Panc1 (cell line): ENCODE results near the gene SOWAHD. TPM values are rescaled to one million over a fixed set of nuclear protein-coding genes. Genes with fewer than 3 reads are reported as not detected.

Experiments
- ATAC-seq: fragments of 200-7000 bp; cut with Tn5 transposase; 2 replicates; pipeline ENCODE4 v1.9.1; 2020; ENCODE audit warnings: mild to moderate bottlenecking, moderate library complexity
- BruUV-seq: library from RNA; stranded (reverse); fragments of 400-500 nt; replicated peaks from 2 replicates; lab custom pipeline; 2021; lab: Mats Ljungman, UMichigan
- CTCF ChIA-PET: fragments of 300-600 bp; sonication (Branson Sonifier 250); formaldehyde crosslinking; loops from one replicate; lab custom pipeline; 2022; ENCODE audit warnings: antibody characterized with exemption; lab: Charles Lee
- POLR2A ChIA-PET: fragments of 300-600 bp; sonication (Branson Sonifier 250); formaldehyde crosslinking; loops from one replicate; lab custom pipeline; 2022; ENCODE audit warnings: antibody characterized with exemption; lab: Charles Lee
- DNase-seq: peaks from one replicate; pipeline ENCODE4 v3.0.0-alpha.2; 2010; ENCODE audit warnings: low read depth, low spot score
- H3K27ac ChIP-seq: 2 replicates; pipeline ENCODE4 v1.5.1; 2011; ENCODE audit warnings: mild to moderate bottlenecking, low read length, inconsistent platforms
- H3K27me3 ChIP-seq: fragments of 200-500 bp; sonication (Bioruptor generic); 2 replicates; pipeline ENCODE4 v1.6.0; 2014; ENCODE audit warnings: low read length, inconsistent platforms; ENCODE audit not compliant: control insufficient read depth, insufficient read depth
- H3K36me3 ChIP-seq: fragments of 200-500 bp; sonication (Bioruptor generic); 2 replicates; pipeline ENCODE4 v1.5.1; 2014; ENCODE audit warnings: inconsistent platforms, mild to moderate bottlenecking, low read length, moderate library complexity; ENCODE audit not compliant: control insufficient read depth, insufficient read depth
- H3K4me1 ChIP-seq: 2 replicates; pipeline ENCODE4 v1.5.1; 2011; ENCODE audit warnings: inconsistent platforms, mild to moderate bottlenecking, low read length, moderate library complexity; ENCODE audit not compliant: control insufficient read depth, insufficient read depth
- H3K4me3 ChIP-seq, 2 experiments: 2 replicates each; pipeline ENCODE4 v1.5.1; 2011 to 2012; ENCODE audit warnings: low read depth in 2 of 2, low read length in 2 of 2, mild to moderate bottlenecking in 2 of 2, inconsistent platforms in 1 of 2, moderate library complexity in 1 of 2
- H3K9me3 ChIP-seq: fragments of 200-500 bp; sonication (Bioruptor generic); 2 replicates; pipeline ENCODE4 v1.5.1; 2014; ENCODE audit warnings: low read depth, mild to moderate bottlenecking, inconsistent platforms, low read length, moderate library complexity; ENCODE audit not compliant: control insufficient read depth, insufficient read depth
- POLR2AphosphoS5 ChIP-seq: IDR thresholded peaks from 2 replicates; pipeline ENCODE4 v1.6.1; 2012; ENCODE audit warnings: mild to moderate bottlenecking, low read depth, low read length, moderate library complexity
- REST ChIP-seq, 2 experiments: IDR thresholded peaks; 2 replicates each; pipeline ENCODE4 v1.6.1; 2011 to 2012; ENCODE audit warnings: low read depth in 2 of 2, control low read depth in 1 of 2, low read length in 1 of 2, mild to moderate bottlenecking in 1 of 2, moderate library complexity in 1 of 2; ENCODE audit not compliant: insufficient read depth in 1 of 2
- SIN3A ChIP-seq: IDR thresholded peaks from 2 replicates; pipeline ENCODE4 v1.6.1; 2012; ENCODE audit warnings: low read depth, mild to moderate bottlenecking, low read length, moderate library complexity, borderline replicate concordance; ENCODE audit not compliant: insufficient read depth
- TCF7L2 ChIP-seq: IDR thresholded peaks from 2 replicates; pipeline ENCODE4 v1.6.1; 2011; ENCODE audit warnings: mild to moderate bottlenecking, low read depth, low read length, inconsistent platforms
- in situ Hi-C: cut with HindIII; loops from 2 replicates; pipeline ENCODE4 v1.10.0; 2016; ENCODE audit warnings: low sequenced_read_pairs, low pct_unique_long_range_greater_than_20kb
- intact Hi-C: fragments of 100-400 bp; cut with micrococcal nuclease; formaldehyde crosslinking; loops from one replicate; pipeline ENCODE4 v1.10.0; 2022; ENCODE audit not compliant: unreplicated experiment
- total RNA-seq: library from RNA; stranded (reverse); gene quantifications from one replicate; pipeline ENCODE4 v1.2.1, GENCODE V29; 2021; ENCODE audit not compliant: unreplicated experiment
- TF ChIP-seq, protein P1 (sequence below): fragments of 450-650 bp; IDR thresholded peaks from 2 replicates; pipeline ENCODE4 v1.5.1; 2017; ENCODE audit warnings: mild to moderate bottlenecking

The SOWAHD gene
- total RNA-seq, 1 experiment from 2014 or later, result 1.1 TPM

GRCh38 chrX:119784747-119785446 lies 26.5 kb downstream of the SOWAHD start:
- in situ Hi-C loops (no loop called here), intact Hi-C loops (no loop called here)
- Histone ChIP-seq H3K36me3 (peaks cover 16% of the 10 kb centered on the region), H3K4me1 (peaks cover 12% of the 10 kb centered on the region), H3K27me3 (no peaks in the 10 kb centered on the region), H3K27ac (no peak overlapping the region), H3K4me3 (no peak overlapping the region), H3K9me3 (no peaks in the 10 kb centered on the region)
- peak; percentile 70 for ATAC-seq
- TF ChIP-seq, protein P1, sequence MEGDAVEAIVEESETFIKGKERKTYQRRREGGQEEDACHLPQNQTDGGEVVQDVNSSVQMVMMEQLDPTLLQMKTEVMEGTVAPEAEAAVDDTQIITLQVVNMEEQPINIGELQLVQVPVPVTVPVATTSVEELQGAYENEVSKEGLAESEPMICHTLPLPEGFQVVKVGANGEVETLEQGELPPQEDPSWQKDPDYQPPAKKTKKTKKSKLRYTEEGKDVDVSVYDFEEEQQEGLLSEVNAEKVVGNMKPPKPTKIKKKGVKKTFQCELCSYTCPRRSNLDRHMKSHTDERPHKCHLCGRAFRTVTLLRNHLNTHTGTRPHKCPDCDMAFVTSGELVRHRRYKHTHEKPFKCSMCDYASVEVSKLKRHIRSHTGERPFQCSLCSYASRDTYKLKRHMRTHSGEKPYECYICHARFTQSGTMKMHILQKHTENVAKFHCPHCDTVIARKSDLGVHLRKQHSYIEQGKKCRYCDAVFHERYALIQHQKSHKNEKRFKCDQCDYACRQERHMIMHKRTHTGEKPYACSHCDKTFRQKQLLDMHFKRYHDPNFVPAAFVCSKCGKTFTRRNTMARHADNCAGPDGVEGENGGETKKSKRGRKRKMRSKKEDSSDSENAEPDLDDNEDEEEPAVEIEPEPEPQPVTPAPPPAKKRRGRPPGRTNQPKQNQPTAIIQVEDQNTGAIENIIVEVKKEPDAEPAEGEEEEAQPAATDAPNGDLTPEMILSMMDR, result peak; percentile 82
- no peak for TF ChIP-seq SIN3A
- no TSS peak for BruUV-seq
- POLR2A ChIA-PET, result interaction anchor here (0.6 kb wide), 1 partner anchor 300 kb away, joined by 3 read pairs; no protein-coding TSS in a partner anchor
- CTCF ChIA-PET, result interaction anchor here (0.6 to 1.5 kb wide), 2 partner anchors 56 to 179 kb away, joined by 3 to 4 read pairs; no protein-coding TSS in a partner anchor
- peak; percentile 38 for DNase-seq

DNA sequence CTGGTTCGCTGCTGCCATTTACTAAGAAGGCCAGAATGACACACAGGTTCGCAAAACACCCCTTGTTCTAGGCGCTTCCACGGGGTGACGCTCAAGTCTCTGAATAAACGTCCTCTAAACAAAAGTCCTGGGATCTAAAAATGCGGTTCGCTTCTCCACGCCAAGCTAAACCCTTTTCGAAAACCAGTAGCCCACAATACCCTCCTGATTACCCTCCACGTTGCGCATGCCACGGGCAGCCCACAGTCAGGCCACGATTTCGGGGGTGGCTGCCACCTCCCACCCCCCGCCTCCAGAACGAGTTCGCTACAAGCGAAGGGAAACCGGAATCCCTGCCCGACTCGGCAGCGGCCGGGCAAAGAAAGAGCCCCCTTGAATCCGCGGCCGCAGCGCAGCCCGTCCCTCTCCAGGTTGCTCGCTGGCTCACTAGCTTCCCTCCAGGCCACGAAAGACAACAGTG lies 32.6 kb downstream of the SOWAHD start:
- ChIA-PET CTCF (interaction anchor here (0.5 to 1.0 kb wide), 4 partner anchors 38 to 130 kb away, joined by 3 to 4 read pairs (median 4); partner anchors contain the start of gene UPF3B), POLR2A (interaction anchor here (0.5 to 1.6 kb wide), 7 partner anchors 15 to 408 kb away, joined by 3 to 7 read pairs (median 4); no protein-coding TSS in a partner anchor)
- in situ Hi-C loops, result no loop called here
- peak overlapping the region; percentile 89 to 97 for H3K4me3 ChIP-seq
- TF ChIP-seq TCF7L2 (no peak), POLR2AphosphoS5 (no peak), SIN3A (no peak), REST (IDR thresholded peaks at IDR 0.05; ENCODE audit: insufficient read depth in 1 of 2, low read depth in 2 of 2, low read length in 1 of 2) (no peak)
- TF ChIP-seq, protein P1, result no peak; the same call in 1 of the 2 replicates
- peak overlapping the region; percentile 89 for H3K27ac ChIP-seq
- H3K36me3 ChIP-seq, result peaks cover 9% of the 10 kb centered on the region; the same call in 1 of the 2 replicates
- intact Hi-C loops, result loop anchor here (5.0 kb wide), 1 partner anchor 81 kb away; the partner anchor contains the start of genes NDUFA1 and RNF113A
- H3K4me1 ChIP-seq, result peaks cover 16% of the 10 kb centered on the region
- no peak for DNase-seq
- peak; percentile 61 for ATAC-seq
- H3K9me3 ChIP-seq, result no peaks in the 10 kb centered on the region
- no peaks in the 10 kb centered on the region for H3K27me3 ChIP-seq
- BruUV-seq, result no TSS peak
